Liver (tissue), 9 donors: Measurements from ENCODE around the gene WDR45B. TPM values are rescaled to one million over a fixed set of nuclear protein-coding genes. Genes with fewer than 3 reads are reported as not detected.
"Not testable (repeated sequence)": the region's sequence is repeated elsewhere in the genome, so short reads cannot be mapped to it uniquely, and the experiment has no call there.

Experiments used
- DNase-seq: peaks from one replicate; pipeline ENCODE4 v3.0.0-alpha.2; 2017; ENCODE audit warnings: low spot score
- H3K27ac ChIP-seq, 2 donors: one replicate each; pipeline ENCODE4 v1.7.0; 2013; ENCODE audit warnings: inconsistent platforms in 2 of 2, low read length in 2 of 2, control low read depth in 1 of 2, low read depth in 1 of 2, mild to moderate bottlenecking in 1 of 2
- H3K27me3 ChIP-seq, 4 donors: one replicate each; pipeline versions ENCODE4 v1.6.1 to v1.7.0; 2013; ENCODE audit warnings: low read length in 3 of 4, inconsistent platforms in 1 of 4, mild to moderate bottlenecking in 1 of 4, moderate library complexity in 1 of 4; ENCODE audit not compliant: control insufficient read depth in 4 of 4, insufficient read depth in 4 of 4
- H3K36me3 ChIP-seq, 4 donors: one replicate each; pipeline versions ENCODE4 v1.6.1 to v1.7.0; 2013; ENCODE audit warnings: low read length in 3 of 4, mild to moderate bottlenecking in 3 of 4, low read depth in 1 of 4, moderate library complexity in 1 of 4; ENCODE audit not compliant: control insufficient read depth in 4 of 4, insufficient read depth in 3 of 4
- H3K4me1 ChIP-seq, 4 donors: one replicate each; pipeline versions ENCODE4 v1.6.1 to v1.7.0; 2013; ENCODE audit warnings: low read length in 3 of 4, mild to moderate bottlenecking in 3 of 4, moderate library complexity in 1 of 4; ENCODE audit not compliant: control insufficient read depth in 4 of 4, insufficient read depth in 4 of 4
- H3K4me3 ChIP-seq, 3 donors: one replicate each; pipeline versions ENCODE4 v1.6.1 to v1.7.0; 2013; ENCODE audit warnings: low read length in 3 of 3, control low read depth in 1 of 3, low read depth in 1 of 3, mild to moderate bottlenecking in 1 of 3
- H3K9ac ChIP-seq, 2 donors: one replicate each; pipeline ENCODE4 v1.7.0; 2013; ENCODE audit warnings: low read length in 2 of 2, mild to moderate bottlenecking in 2 of 2, moderate library complexity in 2 of 2, control low read depth in 1 of 2, low read depth in 1 of 2
- H3K9me3 ChIP-seq, 4 donors: one replicate each; pipeline versions ENCODE4 v1.6.1 to v1.7.0; 2013; ENCODE audit warnings: low read length in 3 of 4; ENCODE audit not compliant: control insufficient read depth in 4 of 4
- FOXA1 ChIP-seq: IDR thresholded peaks from 2 replicates; pipeline ENCODE4 v1.6.1; 2016; ENCODE audit warnings: antibody characterized with exemption
- FOXA2 ChIP-seq: IDR thresholded peaks from 2 replicates; pipeline ENCODE4 v1.6.1; 2016; ENCODE audit warnings: antibody characterized with exemption
- GABPA ChIP-seq, 2 donors: IDR thresholded peaks in 1 of 2; conservative IDR thresholded peaks in 1 of 2; 2 replicates each; pipeline ENCODE4 v1.6.1; 2016; ENCODE audit warnings: antibody characterized with exemption in 2 of 2, mild to moderate bottlenecking in 1 of 2, moderate library complexity in 1 of 2
- HNF4A ChIP-seq, 2 donors: conservative IDR thresholded peaks; 2 replicates each; pipeline ENCODE4 v1.6.1; 2016; ENCODE audit warnings: antibody characterized with exemption in 2 of 2, mild to moderate bottlenecking in 2 of 2
- RAD21 ChIP-seq, 2 donors: IDR thresholded peaks; 2 replicates each; pipeline ENCODE4 v1.6.1; 2016; ENCODE audit warnings: antibody characterized with exemption in 2 of 2, mild to moderate bottlenecking in 2 of 2
- RXRA ChIP-seq, 2 donors: IDR thresholded peaks; 2 replicates each; pipeline ENCODE4 v1.6.1; 2017 to 2018; ENCODE audit warnings: antibody characterized with exemption in 2 of 2, mild to moderate bottlenecking in 1 of 2
- SP1 ChIP-seq: IDR thresholded peaks from 2 replicates; pipeline ENCODE4 v1.6.1; 2018; ENCODE audit warnings: antibody characterized with exemption, mild to moderate bottlenecking
- YY1 ChIP-seq: IDR thresholded peaks from 2 replicates; pipeline ENCODE4 v1.6.1; 2016; ENCODE audit warnings: antibody characterized with exemption, mild to moderate bottlenecking
- WGBS: extraction: QIAGEN DNeasy Blood & Tissue Kit; methylation state at CpG from one replicate; pipeline ENCODE4 v1.1.7; 2013; 5-methylcytosine and 5-hydroxymethylcytosine counted together
- polyA plus RNA-seq, 2 donors: library from polyadenylated mRNA; stranded (reverse) in 1 of 2; unstranded in 1 of 2; fragments of 200-250 nt in 1 of 2; fragments of >200 nt in 1 of 2; fragmentation: Nextera tagmentation in 1 of 2; extraction: Ambion mirVana in 1 of 2; gene quantifications; one replicate each; pipeline versions ENCODE4 v1.2.1 to v1.2.3, GENCODE V29; 2013 to 2015
- total RNA-seq, 2 donors: library from RNA; depleted of rRNA; stranded (reverse); fragments of >200 nt; gene quantifications; one replicate each; pipeline ENCODE4 v1.2.3, GENCODE V29; 2014
- TF ChIP-seq, protein P1 (sequence below): IDR thresholded peaks from 2 replicates; pipeline ENCODE4 v1.6.1; 2016; ENCODE audit warnings: antibody characterized with exemption, mild to moderate bottlenecking
- TF ChIP-seq, protein P2 (sequence below): IDR thresholded peaks from 2 replicates; pipeline ENCODE4 v1.6.1; 2016; ENCODE audit warnings: antibody characterized with exemption
- TF ChIP-seq, protein P3 (sequence below): fragments of 150-350 bp; IDR thresholded peaks from 2 replicates; pipeline ENCODE4 v1.5.1; 2017; ENCODE audit warnings: improper control_type of control experiment, low read depth, low read length; ENCODE audit not compliant: missing input control
- TF ChIP-seq, protein P4 (sequence below): IDR thresholded peaks from 2 replicates; pipeline ENCODE4 v1.6.1; 2016; ENCODE audit warnings: antibody characterized with exemption
- donor health status: healthy.
- donor health status: healthy.
- donor health status: healthy.
- donor health status: healthy.
- donor health status: healthy.

WDR45B gene
- total and polyA plus RNA-seq, 4 donors: 25.4 to 40.9 (median 29.2) TPM

DNA sequence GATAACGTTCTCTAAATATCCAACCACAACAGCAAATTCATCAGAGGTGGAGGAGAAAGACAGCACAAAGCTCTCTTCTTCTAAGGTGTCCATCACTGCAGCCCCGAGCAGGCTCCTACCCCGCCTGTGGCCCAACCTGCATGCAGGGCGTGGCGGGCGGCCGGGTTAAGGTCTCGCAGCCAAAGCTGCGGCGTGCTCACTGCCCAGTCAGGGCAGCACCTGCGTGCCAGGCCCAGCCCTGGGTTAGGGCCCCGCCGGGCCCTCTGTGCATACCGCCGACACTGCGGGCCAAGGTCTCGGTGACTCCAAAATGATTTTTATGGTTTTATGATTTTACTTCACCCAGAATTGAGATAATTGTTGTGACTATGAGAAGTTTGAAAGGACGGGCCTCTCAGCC lies 70.9 kb downstream of the WDR45B start:
- DNase-seq: no peak
- H3K9me3 ChIP-seq: no peaks in the 10 kb centered on the region
- H3K27ac ChIP-seq: no peak overlapping the region
- peaks cover 0 to 5% (median 0%) of the 10 kb centered on the region in 4 donors for H3K4me1 ChIP-seq
- H3K9ac ChIP-seq: no peak overlapping the region
- H3K36me3 ChIP-seq: peaks cover 7 to 47% (median 35%) of the 10 kb centered on the region in 4 donors
- 91% methylated on average over 18 of the region's 18 CpGs for WGBS
- H3K4me3 ChIP-seq: no peak overlapping the region
- no peak for TF ChIP-seq HNF4A (conservative IDR thresholded peaks at IDR 0.05)
- TF ChIP-seq, protein P1, sequence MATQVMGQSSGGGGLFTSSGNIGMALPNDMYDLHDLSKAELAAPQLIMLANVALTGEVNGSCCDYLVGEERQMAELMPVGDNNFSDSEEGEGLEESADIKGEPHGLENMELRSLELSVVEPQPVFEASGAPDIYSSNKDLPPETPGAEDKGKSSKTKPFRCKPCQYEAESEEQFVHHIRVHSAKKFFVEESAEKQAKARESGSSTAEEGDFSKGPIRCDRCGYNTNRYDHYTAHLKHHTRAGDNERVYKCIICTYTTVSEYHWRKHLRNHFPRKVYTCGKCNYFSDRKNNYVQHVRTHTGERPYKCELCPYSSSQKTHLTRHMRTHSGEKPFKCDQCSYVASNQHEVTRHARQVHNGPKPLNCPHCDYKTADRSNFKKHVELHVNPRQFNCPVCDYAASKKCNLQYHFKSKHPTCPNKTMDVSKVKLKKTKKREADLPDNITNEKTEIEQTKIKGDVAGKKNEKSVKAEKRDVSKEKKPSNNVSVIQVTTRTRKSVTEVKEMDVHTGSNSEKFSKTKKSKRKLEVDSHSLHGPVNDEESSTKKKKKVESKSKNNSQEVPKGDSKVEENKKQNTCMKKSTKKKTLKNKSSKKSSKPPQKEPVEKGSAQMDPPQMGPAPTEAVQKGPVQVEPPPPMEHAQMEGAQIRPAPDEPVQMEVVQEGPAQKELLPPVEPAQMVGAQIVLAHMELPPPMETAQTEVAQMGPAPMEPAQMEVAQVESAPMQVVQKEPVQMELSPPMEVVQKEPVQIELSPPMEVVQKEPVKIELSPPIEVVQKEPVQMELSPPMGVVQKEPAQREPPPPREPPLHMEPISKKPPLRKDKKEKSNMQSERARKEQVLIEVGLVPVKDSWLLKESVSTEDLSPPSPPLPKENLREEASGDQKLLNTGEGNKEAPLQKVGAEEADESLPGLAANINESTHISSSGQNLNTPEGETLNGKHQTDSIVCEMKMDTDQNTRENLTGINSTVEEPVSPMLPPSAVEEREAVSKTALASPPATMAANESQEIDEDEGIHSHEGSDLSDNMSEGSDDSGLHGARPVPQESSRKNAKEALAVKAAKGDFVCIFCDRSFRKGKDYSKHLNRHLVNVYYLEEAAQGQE: no peak
- TF ChIP-seq, protein P2, sequence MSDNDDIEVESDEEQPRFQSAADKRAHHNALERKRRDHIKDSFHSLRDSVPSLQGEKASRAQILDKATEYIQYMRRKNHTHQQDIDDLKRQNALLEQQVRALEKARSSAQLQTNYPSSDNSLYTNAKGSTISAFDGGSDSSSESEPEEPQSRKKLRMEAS: no peak
- no peak for TF ChIP-seq GABPA (IDR thresholded peaks at IDR 0.05 in 1 of 2, conservative IDR thresholded peaks at IDR 0.05 in 1 of 2)
- TF ChIP-seq, protein P3, sequence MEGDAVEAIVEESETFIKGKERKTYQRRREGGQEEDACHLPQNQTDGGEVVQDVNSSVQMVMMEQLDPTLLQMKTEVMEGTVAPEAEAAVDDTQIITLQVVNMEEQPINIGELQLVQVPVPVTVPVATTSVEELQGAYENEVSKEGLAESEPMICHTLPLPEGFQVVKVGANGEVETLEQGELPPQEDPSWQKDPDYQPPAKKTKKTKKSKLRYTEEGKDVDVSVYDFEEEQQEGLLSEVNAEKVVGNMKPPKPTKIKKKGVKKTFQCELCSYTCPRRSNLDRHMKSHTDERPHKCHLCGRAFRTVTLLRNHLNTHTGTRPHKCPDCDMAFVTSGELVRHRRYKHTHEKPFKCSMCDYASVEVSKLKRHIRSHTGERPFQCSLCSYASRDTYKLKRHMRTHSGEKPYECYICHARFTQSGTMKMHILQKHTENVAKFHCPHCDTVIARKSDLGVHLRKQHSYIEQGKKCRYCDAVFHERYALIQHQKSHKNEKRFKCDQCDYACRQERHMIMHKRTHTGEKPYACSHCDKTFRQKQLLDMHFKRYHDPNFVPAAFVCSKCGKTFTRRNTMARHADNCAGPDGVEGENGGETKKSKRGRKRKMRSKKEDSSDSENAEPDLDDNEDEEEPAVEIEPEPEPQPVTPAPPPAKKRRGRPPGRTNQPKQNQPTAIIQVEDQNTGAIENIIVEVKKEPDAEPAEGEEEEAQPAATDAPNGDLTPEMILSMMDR: no peak
- TF ChIP-seq SP1: no peak
- no peaks in the 10 kb centered on the region for H3K27me3 ChIP-seq

DNA sequence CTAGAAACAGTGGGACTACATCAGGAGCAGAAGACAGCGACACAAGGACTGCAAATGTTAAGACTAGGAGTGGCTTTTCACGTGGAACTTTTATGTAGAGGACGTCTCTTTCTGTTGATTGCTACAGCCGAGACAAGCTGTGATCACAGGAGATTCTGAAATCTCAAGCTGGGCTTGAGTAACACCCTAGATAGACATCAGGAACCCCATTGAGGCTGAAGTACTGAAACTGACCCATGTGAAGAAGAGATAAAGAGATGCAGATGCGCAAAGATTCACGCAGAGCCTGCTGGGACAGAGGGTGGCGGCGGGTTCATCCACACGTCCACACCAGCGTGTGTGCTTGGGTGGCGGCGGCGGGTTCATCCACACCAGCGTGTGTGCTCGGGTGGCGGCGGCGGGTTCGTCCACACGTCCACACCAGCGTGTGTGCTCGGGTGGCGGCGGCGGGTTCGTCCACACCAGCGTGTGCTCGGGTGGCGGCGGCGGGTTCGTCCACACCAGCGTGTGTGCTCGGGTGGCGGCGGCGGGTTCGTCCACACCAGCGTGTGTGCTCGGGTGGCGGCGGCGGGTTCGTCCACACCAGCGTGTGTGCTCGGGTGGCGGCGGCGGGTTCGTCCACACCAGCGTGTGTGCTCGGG lies 72.5 kb downstream of the WDR45B start:
- 98% methylated on average over 37 of the region's 52 CpGs for WGBS
- H3K27ac ChIP-seq, H3K4me3 ChIP-seq, H3K9me3 ChIP-seq, DNase-seq, H3K9ac ChIP-seq, H3K4me1 ChIP-seq, H3K27me3 ChIP-seq: not testable (repeated sequence)
- H3K36me3 ChIP-seq: peaks cover 8 to 55% (median 44%) of the 10 kb centered on the region in 4 donors

DNA sequence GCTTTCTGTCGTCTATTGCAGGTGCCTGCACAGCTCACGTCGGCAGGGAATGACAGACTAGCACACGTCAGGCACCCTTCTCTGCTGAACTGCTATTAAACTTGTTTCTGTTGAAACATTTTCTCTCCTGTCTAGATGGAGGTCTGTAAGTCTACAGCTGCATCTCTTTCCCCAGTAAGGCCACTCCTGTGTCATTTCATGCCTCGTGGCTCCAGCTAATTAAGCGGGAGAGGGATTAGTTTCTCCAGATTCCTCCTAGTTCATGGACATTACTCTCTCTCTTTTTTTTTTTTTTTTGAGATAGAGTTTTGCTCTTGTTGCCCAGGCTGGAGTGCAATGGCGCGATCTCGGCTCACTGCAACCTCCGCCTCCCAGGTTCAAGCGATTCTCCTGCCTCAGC lies 74.2 kb downstream of the WDR45B start:
- peaks cover 0 to 5% (median 0%) of the 10 kb centered on the region in 4 donors for H3K4me1 ChIP-seq
- H3K27ac ChIP-seq: no peak overlapping the region
- peaks cover 10 to 67% (median 48%) of the 10 kb centered on the region in 4 donors for H3K36me3 ChIP-seq
- no peaks in the 10 kb centered on the region for H3K9me3 ChIP-seq
- H3K4me3 ChIP-seq: no peak overlapping the region
- WGBS: 95% methylated on average over 11 of the region's 11 CpGs
- no peak overlapping the region for H3K9ac ChIP-seq
- DNase-seq: no peak
- no peaks in the 10 kb centered on the region for H3K27me3 ChIP-seq
- no peak for TF ChIP-seq HNF4A (conservative IDR thresholded peaks at IDR 0.05)
- TF ChIP-seq SP1: no peak
- TF ChIP-seq, protein P4, sequence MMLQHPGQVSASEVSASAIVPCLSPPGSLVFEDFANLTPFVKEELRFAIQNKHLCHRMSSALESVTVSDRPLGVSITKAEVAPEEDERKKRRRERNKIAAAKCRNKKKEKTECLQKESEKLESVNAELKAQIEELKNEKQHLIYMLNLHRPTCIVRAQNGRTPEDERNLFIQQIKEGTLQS: no peak
- no peak for TF ChIP-seq FOXA2
- TF ChIP-seq, protein P3: no peak
- no peak for TF ChIP-seq RAD21 (IDR thresholded peaks at IDR 0.05)
- no peak for TF ChIP-seq YY1
- TF ChIP-seq, protein P1: no peak
- TF ChIP-seq, protein P2: no peak
- TF ChIP-seq RXRA (IDR thresholded peaks at IDR 0.05): no peak
- TF ChIP-seq FOXA1: no peak
